ENCODE results near the gene DGCR8.

Gene DGCR8

DNA sequence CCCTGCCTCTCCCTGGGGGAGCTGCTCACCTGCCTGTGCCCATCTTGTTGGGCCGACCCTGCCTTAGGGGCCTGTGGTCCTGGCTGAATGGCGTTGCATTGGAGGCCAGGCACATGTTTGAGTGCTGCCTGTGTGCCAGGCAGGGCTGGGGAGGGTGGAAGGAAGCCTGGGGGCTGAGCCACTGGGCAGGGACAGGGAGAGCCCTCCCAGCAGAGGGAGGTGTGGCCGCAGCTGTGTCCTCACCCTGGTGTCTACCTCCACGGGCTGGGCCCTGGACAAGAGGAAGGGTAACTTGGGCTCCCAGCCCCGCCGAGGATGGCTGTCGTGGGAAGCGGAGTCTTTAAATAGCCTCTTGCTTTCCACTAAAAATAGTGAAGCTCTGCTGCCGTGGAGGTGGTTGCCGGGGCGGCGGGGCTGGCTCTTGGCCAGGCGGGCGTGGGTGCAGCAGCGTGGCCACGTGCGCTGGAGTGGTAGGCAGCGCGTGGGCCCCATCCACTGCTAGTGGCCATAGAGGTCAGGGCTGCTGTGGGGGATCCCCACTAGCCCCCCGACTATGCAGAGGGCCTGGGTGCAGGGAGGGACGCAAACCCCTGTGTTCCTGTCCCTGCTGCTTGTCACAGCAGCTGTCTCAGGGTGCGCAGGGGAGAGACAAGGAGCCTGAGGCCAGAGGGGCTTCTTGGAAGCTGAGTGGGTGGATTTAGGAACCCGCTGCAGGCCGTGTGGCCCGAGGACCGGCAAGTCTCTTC lies 57.8 kb downstream of the DGCR8 start:
- DNase-seq (ENCODE audit: low spot score): no peak

DNA sequence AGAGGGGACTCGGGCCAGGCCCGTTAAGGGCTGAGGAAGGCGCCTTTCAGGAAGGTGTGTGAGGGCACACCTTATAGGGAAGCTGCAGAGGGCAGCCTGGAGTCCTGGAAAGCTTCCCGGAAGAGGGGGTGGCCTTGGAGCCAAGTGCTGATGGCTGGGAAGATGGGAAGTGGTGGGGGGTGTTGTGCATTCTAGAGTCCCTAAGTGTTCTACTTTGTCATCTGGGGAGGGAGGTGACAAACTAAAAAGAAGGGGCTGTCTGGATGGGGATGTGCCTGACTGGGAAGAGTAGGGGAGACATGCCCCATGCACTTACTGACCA lies 58.3 kb downstream of the DGCR8 start:
- DNase-seq (ENCODE audit: low spot score): no peak

- DNase-seq (ENCODE audit: low spot score): no peak
Measured at GRCh38 chr22:20138868-20139267, 58.8 kb downstream of the DGCR8 start.

DNA sequence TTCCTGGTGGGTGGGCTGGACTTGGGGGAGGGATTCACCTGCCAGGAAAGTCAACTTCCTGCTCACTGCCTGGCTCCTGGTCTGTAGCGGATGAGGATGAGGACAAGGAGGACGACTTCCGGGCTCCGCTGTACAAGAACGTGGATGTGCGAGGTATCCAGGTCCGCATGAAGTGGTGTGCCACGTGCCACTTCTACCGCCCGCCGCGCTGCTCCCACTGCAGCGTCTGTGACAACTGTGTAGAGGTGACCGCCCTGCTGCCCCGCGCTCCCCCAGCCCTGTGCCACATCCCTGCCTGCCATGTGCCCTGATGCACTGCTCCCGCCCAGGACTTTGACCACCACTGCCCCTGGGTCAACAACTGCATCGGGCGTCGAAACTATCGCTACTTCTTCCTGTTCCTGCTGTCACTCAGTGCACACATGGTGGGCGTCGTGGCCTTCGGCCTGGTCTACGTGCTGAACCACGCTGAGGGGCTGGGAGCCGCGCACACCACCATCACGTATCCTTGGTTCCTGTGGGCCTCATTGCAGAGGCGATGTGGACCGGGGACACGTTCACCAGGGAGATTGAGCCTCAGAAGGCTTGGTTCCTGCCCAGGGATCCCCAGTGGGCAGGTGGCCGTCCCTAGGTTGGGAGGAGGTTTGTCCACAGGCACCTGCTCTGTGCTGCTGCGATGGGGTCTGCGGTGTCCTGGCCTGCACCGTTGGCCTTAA lies 59.5 kb downstream of the DGCR8 start:
- no peak for DNase-seq (ENCODE audit: low spot score)

DNA sequence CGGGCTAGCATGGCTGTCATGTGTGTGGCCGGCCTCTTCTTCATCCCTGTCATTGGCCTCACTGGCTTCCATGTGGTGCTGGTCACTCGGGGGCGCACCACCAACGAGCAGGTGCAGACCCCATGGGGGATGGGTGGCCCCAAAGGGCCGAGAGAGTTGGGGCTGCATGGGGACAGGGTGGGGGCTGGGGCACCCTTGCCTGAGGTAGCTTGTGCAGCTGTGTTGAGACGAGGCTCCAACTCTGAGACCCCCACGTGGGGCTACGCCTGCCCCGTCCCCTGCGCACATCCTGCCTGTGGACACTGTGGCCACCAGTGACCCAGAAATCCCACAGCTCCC lies 60.0 kb downstream of the DGCR8 start:
- DNase-seq (ENCODE audit: low spot score): no peak

GRCh38 chr22:20140521-20140964 lies 60.5 kb downstream of the DGCR8 start:
- DNase-seq (ENCODE audit: low spot score): no peak

DNA sequence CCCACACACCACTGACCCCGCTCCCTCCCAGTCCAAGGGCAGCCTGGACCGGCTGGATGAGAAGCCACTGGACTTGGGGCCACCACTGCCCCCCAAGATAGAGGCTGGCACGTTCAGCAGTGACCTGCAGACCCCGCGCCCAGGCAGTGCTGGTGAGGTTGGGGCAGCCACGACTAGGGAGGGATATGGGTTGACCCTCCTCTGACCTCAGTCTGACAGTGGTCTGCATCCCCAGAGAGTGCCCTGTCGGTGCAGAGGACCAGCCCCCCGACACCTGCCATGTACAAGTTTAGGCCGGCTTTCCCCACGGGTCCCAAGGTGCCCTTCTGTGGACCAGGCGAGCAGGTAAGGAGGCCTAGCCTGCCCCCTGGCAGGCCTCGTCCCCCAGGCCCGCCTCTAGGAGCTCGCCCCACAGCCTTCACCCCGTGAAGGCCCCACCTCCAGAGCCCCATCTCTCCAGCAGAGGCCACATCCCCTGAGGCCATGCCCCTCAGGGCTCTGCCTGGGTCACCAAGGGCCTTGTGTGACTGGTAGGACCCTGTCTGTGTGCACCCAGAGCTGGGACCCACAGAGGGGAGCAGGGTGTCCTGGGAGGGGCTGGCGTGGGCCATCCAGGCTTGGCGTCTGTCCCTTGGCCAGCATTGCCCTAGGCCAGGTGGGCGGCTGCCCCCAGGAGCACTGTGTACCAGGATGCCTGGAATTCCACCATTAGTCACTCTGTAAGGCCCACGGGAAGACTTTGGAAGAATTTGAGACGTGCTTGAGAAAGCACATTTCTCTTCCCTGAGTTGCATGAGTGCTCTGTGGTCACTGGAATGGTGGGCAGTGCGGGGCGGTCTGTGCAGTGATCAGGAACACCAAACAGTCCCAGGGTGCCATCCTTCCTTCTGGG lies 61.4 kb downstream of the DGCR8 start:
- DNase-seq (ENCODE audit: low spot score): no peak

DNA sequence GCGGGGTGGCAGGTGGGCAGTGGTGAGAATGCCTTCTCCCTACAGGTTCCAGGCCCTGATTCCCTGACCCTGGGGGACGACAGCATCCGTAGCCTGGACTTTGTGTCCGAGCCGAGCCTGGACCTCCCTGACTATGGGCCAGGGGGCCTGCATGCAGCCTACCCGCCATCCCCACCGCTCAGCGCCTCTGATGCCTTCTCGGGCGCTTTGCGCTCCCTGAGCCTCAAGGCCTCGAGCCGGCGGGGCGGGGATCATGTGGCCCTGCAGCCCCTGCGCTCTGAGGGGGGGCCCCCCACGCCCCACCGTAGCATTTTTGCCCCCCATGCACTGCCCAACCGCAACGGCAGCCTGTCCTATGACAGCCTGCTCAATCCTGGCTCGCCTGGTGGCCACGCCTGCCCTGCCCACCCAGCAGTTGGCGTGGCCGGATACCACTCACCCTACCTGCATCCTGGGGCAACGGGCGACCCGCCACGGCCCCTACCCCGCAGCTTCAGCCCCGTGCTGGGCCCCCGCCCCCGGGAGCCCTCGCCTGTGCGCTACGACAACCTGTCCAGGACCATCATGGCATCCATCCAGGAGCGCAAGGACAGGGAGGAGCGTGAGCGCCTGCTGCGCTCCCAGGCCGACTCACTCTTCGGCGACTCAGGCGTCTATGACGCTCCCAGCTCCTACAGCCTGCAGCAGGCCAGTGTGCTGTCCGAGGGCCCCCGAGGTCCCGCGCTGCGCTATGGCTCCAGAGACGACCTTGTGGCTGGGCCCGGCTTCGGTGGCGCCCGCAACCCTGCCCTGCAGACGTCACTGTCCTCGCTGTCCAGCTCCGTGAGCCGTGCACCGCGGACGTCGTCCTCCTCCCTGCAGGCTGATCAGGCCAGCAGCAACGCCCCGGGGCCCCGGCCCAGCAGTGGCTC lies 62.9 kb downstream of the DGCR8 start:
- DNase-seq (ENCODE audit: low spot score): no peak

- DNase-seq (ENCODE audit: low spot score): no peak
Measured at GRCh38 chr22:20143883-20144665, 64.0 kb downstream of the DGCR8 start.

DNA sequence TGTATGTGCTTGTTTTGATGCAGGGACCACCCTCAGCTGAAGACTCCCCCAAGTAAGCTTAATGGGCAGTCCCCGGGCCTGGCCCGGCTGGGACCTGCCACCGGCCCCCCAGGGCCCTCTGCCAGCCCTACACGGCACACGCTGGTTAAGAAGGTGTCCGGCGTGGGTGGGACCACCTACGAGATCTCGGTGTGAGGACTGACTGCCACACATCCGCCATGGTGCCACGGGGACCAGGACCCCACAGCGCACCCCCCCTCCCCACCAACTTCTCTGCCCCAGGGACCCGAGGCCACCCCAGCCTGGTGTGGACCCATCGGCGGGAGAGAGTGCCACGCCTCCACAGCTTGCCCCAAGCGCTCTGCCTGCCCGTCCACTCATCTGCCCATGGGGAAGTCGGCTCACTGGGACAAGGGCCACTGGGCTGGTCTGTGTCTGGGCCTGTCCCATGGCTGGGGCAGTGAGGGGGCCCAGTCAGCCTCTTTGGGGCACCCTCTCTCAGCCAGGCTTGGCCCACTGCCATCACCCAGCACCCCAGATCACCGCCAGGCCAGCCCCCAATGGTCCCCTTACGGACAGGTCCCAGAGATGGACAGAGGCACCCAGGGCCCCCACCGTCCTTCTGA lies 65.3 kb downstream of the DGCR8 start:
- DNase-seq (ENCODE audit: low spot score): no peak

DNA sequence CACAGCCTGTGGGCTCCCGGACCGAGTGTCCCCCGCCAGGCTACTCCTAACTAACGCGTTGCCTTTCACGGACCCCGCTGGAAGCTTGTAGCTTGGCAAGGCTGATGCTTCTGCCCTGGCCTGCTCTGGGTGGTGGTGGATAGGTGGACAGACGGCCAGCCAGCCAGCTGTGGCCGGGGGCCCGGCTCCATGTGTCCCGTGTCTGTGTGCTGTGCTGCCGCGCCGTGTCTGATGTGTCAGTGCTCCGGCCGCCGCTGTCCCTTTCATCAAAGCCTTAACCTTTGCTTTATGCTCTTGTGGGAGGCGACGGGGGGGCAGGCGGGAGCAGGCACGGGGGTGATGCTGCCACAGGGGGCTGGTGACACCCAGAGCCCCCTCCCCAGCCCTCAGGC lies 65.8 kb downstream of the DGCR8 start:
- no peak for DNase-seq (ENCODE audit: low spot score)

- no peak for DNase-seq (ENCODE audit: low spot score)
Measured at GRCh38 chr22:20146777-20147176, 66.7 kb downstream of the DGCR8 start.

GRCh38 chr22:20147237-20147988 lies 67.4 kb downstream of the DGCR8 start:
- DNase-seq (ENCODE audit: low spot score): no peak

DNA sequence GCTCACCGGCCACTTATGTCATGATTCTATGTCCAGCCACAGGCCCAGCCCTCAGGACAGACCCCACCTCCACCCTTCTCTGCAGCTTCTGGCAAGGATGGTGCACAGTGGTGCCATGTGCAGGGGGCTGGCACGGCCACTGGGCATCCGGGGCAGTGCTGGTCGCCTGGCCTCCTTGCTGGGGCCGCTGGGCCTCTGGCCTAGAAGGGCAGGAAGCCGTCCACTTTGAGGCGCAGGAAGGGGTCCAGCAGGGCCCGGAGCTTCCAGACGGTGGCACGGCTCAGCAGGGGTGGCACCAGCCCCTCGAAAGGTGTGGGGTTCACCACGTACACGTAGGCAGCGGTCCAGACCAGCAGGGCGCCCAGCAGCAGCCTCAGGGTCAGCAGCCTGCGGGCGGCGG lies 68.4 kb downstream of the DGCR8 start:
- DNase-seq (ENCODE audit: low spot score): no peak

- no peak for DNase-seq (ENCODE audit: low spot score)
Measured at GRCh38 chr22:20149257-20150250, 69.5 kb downstream of the DGCR8 start.

DNA sequence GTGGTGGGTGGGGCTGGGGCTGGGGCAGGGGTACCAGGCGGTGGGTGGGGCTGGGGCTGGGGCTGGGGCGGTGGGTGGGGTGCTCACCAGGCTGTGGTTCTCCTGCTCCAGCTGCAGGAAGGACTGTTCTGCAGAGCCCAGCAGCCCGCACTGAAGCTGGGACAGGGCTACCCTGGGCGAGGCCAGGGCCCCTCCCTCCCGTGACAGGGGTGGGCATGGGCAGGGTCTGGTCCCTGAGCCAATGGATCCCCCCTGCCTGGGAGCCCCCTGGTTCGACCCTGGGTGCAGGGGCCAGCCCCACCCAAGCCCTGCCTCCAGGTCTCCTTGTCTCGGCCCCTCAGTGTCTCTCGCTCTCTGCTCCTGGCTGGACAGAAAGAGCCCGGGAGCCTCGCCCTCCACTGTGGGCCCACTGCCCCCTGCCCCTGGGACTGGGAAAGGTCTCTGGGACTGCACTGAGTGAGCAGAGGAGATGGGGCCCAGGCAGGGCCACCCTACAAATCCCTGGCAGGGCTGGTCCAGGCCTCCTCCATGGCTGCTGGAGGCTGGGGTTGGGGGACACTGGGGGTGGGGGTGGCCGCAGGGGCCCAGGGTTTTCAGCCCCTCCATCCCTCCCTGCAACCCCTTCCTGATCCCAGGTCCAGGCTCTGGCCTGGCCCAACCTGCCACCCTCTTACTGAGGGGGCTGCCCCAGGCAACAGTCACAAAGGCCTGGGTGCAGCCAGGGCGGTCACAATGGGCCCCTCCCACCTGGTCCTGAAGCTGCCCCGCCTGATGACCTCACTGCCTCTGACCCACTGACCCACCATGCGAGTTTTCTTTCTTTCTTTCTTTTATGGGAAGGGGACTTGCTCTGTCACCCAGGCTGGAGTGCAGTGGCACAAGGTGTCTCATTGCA lies 70.6 kb downstream of the DGCR8 start, which contains the start of gene CCDC188:
Gene CCDC188, minus strand, starts transcription at position 675 of the 895 bp plus-strand sequence. Its CDS starts 69 bp downstream, at position 606.
- DNase-seq (ENCODE audit: low spot score): no peak

- DNase-seq (ENCODE audit: low spot score): no peak
Measured at GRCh38 chr22:20151276-20151588, 71.2 kb downstream of the DGCR8 start.

Measured in SK-N-DZ (cell line).